Measurements from ENCODE around the gene PIK3C2G. TPM values are rescaled to one million over a fixed set of nuclear protein-coding genes. Genes with fewer than 3 reads are reported as not detected.

The PIK3C2G gene
- total RNA-seq, 1 donor from 2014 or later: not detected

DNA sequence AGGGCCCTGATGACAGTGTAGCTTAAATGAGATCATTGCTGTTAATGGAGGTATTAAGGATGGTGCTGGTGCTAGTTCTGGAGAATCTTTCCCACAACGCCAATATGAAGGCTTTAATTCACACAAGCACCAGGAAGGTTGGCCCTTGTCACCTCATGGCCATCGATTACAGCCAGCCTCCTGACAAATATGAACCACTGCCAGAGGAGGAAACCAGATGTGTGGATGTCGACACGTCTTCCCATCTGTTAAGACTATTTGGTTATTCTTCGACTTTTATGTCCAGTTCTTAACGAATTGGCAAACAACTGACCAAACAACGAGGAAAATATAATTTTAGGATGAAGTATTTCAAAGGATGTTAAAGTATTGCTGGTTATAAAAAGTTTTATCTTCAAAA lies 79.5 kb downstream of the PIK3C2G start:
- intact Hi-C loops (cut with micrococcal nuclease): no loop called here

DNA sequence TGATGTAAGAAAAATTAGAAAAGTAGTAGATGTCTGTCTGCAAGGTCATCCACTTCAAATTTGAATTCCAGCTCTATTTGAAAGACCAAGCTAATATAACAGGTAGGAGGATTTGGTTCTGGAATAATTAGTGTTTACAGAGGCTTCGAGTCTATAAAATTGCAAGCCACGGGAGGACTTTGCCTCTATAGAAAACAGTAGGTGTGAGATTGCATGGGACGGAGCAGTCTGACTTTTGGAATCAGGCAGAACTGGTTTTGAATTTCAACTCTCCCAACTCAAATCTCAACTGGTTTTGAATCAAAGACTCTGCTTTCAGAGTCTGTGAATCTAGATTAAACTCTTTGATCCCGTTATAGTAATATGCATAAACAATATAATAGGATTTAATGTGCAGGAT lies 82.4 kb downstream of the PIK3C2G start:
- intact Hi-C loops (cut with micrococcal nuclease): no loop called here

DNA sequence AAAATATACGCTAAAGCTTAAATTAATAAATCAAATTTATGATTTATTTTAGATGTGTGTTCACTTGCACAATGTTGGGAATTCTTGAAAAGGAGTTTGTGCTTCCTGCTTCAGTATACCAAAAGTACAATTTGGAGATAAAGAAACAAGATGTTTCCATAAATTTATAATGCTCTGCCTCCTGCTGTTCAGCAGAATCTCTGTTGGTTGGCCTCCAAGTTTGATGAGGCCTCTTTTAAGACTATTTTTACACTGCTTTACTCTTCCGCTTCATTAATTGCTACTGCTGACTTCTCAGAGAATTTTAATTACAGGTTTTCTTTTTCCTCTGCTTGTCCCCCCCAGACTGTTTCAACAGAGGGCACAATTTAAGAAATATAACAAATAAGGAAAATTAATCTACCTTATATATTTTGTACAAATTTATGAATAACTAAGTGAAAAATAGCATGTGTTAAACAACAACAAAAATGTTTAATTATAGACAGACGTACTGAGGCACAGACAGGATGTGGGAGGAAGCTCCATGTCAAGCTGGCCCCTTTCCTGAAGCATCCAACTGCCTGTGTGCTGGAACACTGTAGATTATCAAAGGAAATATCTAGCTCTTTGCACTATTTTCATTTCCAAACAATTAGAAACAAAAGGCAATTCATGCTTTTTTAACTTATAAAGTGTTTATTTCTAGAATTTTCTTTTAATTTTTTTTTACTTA lies 83.9 kb downstream of the PIK3C2G start:
- intact Hi-C loops (cut with micrococcal nuclease): no loop called here

DNA sequence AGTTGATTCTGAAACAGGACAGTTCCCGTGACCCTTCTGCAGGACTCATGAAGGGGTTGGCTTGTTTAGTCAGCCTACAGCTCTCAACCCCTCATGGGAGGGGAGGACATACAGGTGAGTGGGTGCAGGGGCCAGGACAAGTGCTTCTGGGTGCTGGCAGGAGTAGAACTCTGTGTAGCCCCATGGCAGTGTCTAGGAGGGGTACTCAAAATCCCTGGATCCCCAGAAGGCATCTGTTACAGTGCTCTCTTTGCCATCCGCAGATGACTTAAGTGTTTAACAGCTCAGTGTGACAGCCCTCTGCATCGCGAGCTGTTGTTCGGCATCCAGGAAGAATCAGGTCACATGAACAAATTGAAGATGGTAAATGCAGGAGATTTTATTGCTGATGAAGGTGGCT lies 91.0 kb downstream of the PIK3C2G start:
- intact Hi-C loops (cut with micrococcal nuclease): no loop called here

DNA sequence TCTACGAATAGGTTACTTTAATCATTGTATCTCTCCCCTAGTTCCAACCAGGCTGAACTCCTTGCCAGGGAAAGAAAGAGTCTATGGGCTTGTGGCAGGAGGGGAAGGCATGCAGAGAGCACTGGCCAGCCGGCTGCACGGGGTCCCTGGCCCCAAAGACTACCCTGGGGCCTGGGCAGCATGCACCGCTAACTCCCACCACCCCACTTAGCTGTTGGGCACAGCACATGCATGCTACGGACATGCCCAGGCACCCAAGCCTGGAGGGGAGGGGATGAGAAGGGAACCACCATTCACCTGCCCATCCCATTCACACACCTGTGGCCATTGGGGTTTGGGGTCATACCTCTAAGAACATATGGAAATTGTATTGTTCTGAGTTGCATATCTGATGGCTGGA lies 94.1 kb downstream of the PIK3C2G start:
- intact Hi-C loops (cut with micrococcal nuclease): no loop called here

DNA sequence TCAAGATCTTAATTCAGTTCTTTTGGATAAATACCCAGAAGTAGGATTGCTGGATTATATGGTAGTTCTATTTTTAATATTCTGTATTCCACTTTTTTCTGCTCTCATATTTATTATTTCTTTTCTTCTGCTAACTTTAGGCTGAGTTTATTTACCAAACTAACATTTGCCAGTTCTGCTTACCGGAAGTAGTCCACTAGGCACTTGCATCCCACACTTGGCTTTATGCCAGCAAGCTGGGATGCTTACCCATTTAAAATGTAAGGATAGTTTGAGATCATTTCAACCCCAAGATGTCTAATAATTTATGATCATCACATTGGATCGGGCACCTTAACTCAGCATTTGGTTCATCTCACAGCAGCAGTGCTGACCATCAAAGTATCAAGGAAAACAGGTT lies 96.8 kb downstream of the PIK3C2G start:
- intact Hi-C loops (cut with micrococcal nuclease): no loop called here

DNA sequence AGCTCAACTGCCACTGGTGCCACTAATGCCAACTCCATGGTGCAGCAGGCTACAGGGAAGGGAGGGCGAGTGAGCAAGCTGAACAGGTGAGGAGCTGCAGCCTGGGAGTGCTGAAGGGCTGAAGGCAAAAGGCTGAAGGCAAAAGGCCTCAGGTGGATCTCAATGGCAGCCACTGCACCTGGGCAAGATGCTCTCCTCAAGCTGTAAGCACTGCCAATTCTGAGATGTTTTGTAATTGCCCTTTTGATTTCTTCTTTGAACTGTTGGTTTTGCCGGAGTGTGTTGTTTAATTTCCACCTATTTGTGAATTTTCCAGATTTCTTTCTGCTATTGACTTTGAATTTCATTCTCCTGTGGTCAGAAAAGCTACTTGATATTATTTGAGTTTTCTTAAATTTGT lies 97.6 kb downstream of the PIK3C2G start:
- intact Hi-C loops (cut with micrococcal nuclease): no loop called here

DNA sequence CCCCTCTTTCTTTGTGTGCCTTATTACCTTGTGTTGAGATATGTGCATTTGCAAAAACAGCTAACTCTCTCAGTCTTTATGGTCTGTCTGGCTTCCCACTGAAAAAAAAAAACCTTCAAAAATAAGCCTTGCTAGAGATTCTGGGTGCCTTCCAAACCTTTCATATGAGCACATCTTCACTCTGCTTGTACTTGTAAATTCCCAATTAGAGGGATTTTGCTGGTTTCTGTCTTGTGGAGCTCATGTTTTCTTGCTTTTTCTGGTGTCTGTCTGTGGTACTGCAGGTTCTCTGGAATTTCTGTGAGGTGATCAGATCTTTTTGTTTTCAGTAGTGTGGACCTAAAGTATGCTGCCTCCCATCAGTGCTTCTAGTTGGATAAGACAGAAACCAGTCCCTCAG lies 100.1 kb downstream of the PIK3C2G start:
- intact Hi-C loops (cut with micrococcal nuclease): no loop called here

DNA sequence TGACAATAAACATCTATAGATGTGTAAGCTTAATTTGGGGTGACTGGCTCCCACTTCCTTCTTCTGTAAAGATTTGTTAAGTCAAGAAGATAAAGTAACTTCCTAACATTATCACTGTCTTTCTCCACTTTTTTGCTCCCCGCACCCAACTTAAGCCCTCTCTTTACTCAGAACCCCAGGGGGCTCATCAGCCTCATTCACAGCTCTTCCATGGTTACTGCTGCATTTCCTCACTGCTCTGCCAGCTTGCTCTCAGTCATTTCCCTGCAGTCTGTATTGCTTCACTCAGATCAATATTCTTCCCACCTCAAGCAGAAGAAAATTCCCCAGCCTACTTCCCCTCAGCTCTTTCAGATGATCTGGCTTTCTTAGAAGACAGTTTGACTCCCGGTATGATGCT lies 102.0 kb downstream of the PIK3C2G start:
- intact Hi-C loops (cut with micrococcal nuclease): no loop called here

DNA sequence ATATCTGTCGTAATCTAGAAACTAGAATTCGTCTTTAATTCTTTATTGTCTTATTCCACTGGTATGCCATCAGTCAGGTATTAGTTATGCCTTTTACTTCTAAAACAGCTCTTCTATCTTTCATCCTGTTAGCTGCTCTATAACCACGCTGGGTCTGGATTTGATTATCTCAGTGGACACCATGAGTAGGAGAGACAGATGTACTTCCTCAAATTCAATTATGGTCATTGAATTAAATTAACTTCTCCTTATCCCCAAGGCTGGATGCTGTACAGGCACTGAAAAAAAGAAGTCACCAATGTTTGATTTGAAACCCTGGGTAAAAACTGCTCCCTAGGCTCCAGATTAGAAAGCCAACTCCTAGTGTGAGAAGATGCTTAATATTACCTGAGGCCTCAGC lies 107.3 kb downstream of the PIK3C2G start:
- intact Hi-C loops (cut with micrococcal nuclease): no loop called here

DNA sequence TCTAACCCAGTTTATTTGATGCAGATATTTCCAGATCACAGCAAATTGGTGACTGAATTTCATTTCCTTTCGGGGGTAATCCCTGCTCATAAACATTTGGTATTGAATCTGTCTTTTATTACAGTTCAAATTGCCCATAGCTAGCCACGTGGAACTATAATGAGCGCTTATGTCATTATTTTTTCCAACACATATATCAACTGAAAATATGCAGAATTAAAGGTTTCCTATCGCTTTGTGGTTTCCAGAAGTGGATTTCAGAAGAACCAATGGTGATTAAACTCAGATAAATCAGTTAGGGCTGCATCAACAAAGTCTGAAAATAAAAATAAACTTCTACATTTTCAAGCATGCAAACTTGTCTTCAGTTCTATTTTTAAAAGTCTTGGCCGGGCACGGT lies 111.9 kb downstream of the PIK3C2G start:
- intact Hi-C loops (cut with micrococcal nuclease): no loop called here

DNA sequence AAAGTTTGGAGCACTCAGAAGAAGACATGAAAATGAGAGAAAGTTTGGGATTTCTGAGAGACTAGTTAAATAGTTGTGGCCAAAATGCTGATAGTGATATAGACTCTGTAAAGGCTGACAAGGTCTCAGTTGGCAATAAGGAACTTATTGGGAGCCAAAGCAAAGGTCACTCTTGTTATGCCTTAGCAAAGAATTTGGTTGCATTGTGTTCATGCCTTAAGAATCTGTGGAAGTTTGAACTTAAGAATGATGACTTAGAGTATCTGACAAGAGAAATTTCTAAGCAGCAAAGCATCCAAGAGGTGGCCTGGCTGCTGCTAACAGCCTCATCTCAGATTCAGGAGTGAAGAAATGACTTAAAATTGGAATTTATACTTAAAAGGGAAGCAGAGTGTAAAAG lies 113.8 kb downstream of the PIK3C2G start:
- intact Hi-C loops (cut with micrococcal nuclease): no loop called here

DNA sequence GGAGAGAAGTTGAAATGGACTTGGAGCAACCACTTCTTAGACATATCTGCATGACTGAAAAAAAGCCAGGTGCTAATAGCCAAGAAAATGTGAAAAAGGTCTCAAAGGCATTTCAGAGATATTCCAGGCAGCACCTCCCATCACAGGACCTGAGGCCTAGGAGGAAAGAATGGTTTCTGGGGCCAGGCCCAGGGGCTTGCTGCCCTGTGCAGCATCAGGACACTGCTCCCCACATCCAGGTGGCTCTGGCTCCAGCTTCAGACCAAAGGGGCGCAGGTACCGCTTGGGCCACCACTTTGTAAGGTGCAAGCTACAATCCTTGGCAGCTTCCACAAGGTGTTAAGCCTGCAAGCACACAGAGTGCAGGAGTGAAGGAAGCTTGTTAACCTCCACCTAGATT lies 114.3 kb downstream of the PIK3C2G start:
- intact Hi-C loops (cut with micrococcal nuclease): no loop called here

DNA sequence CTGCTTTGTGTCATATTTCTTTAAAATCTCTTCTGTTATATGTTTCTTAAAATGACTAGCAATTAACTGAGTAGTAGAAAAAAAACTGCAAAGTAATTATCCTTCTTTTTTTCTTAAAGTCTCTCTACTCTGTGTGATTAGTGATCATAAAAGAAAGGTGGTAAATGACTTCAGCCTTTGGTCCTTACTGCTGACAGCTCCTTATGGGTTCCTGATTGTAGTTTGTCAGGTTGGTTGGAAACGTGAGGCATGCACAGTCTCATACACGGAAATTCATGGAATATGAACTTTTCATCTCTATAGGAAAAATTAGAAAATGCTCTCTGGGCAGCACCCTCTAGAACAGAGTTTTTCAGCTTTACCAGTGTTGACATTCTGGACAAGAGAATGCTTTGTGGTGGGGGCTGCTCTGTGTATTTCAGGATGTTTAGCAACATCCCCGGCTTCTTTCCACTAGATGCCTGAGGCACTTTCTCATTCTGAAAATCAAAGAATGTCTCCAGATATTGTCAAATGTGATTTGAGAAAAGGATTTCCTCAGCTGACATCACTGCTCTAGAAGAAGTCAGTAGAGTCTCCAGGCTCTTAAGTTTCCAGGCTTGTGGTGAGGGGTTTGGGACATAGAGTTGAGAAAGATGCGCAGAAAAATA lies 121.0 kb downstream of the PIK3C2G start:
- intact Hi-C loops (cut with micrococcal nuclease): no loop called here

DNA sequence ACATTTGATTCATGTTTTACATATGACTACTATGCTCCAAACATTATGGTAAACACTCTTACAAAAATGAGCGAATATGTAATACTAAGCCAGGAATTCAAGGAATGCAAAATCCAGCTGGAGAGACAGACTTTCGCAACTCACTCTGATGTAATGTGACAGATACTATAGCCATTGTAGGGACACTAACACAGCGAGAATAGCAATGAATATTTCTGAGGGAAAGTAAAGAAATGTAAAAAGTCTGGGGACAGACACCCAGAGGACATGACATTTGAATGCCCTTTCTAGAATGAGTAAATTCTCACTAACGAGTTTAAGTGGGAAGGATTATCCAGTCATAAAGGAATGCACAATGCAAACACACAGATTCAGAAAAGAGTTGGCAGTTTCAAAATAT lies 121.9 kb downstream of the PIK3C2G start:
- intact Hi-C loops (cut with micrococcal nuclease): no loop called here

DNA sequence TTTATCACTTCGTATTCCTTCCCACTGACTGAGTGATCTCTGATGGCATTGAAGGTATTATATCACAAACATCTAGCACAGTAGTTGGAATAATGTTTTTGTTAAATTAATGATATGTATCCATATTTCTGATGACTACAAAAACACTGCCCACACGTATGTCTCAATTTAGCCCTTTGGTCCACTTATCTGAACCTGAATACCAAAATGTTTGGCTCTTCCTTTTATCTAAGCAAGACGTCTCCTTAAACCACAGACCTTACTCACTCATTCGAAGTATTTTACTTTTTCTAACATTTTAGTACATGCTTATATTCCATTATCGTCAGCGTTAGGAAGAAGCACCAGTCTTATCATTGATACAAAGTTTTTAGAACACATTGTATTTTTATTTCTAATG lies 126.4 kb downstream of the PIK3C2G start:
- intact Hi-C loops (cut with micrococcal nuclease): no loop called here

DNA sequence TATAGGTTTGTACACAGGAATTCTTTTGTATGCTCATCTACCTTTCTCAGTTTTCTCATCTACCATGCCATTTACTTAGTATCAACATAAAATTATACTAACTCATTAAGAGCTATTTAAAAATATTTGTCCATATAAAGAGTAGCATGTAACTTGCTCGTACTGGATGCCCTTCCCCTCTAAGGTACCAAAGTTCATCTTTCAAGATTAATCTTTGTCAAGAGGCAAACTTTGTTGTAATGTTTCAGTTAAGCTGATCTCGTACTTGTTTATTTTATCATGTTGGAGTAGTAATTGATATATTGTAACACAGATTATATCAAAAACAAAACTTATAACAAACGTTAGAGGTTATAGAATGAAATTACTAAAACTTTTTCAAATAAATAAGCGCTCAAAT lies 128.5 kb downstream of the PIK3C2G start:
- intact Hi-C loops (cut with micrococcal nuclease): no loop called here

DNA sequence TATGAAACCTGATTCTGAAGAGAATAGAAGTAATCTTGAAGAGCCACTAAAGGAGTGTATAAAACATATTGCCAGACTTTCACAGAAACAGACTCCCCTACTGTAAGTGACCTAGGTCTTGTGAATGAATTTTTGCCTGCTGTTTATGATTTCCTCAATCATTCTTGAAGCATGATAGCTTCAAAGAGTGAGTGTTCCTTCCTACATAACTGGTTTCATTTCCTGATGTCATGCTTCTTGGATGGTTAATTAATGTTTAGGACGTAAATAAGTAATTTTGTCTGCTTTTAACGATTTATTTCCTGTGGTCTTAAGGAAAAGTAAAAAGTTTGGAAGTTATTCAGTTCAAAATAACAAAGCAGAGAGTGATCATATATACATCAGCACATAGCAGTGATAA lies 129.8 kb downstream of the PIK3C2G start:
- intact Hi-C loops (cut with micrococcal nuclease): no loop called here

DNA sequence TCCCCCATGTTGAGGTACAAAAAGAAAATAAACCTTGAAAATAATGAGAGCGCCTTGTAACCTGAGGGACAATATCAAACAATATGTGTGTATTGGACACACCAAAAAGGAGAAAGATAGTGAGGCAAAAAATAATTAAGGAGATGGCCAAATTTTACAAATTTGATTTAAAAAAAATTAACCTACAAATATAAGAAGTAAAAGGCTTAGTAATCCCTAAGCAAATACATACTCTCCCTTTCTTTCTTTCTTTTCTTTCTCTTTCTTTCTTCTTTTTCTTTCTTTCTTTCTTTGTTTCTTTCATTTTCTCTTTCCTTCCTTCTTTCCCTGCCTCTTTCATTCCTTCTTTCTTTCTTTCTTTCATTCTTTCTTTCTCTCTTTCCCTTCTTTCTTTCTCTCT lies 133.4 kb downstream of the PIK3C2G start:
- intact Hi-C loops (cut with micrococcal nuclease): no loop called here

DNA sequence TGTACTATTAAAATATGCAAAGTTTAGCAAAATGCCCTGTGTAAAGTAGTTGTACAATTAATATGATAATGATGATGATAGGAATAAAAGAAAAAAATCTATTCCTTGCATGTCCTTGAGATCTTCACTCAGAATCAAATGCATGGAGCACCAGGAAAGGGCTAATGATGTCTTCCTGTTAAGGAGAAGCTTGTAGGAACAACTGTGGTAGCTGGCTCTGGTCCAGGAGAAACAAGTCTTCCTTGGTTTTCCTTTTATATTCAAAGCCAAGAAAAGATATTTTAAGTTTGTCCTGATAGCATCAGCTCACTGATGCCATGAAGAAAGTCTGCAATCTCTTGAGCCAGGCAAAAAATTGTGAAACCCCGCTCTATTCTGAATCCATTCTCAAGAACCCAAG lies 138.9 kb downstream of the PIK3C2G start:
- intact Hi-C loops (cut with micrococcal nuclease): no loop called here

DNA sequence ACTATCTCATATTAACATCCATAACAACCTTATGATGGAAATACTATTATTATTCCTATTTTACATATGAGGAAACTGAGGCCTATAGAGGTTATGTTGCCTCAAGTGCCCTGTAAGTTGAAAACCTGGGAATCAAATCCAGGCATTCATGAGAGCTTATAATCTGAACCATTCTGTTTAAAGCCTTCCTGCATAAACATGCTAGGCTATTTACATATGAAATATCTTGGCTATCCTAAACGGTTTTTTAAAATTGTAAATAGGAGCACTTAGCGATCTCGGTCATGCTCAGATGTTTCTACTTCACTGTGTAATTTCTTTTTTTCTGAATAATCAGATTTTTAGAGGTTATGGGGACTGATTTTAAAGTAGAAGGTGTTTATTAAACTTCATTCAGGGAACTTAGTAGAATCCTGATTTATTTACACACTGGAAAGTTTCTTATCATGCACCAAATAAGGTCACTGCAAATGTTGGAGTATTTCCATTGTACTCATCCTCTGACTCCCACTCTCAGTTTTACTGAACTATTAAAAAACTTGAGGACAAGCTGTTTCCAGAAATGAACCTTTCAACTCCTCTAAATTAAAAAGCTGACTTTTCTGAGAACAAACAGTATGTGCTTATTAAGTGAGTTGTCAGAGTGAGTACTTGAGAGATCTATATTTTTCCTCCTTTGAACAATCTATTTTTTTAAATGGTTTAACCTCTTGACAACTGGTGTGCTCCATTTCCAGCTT lies 141.7 kb downstream of the PIK3C2G start:
- intact Hi-C loops (cut with micrococcal nuclease): no loop called here

DNA sequence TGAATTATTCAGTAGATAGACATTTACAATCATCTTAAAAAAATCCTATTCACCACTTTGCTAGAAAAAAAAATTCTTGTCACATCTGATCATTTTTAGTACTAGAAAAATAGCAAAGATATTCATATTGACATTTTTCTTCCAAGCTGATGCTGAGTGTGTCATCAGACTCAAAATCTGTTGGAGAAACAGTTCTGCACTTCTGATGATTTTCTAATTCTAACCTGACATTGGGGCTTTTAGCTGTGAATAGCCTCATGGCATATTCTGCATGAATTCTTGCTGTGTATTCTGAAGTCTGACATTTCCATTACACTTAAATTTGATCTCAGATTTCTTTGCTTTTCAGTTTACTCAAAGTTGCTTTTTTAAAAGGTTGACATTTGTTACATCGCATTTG lies 150.1 kb downstream of the PIK3C2G start:
- intact Hi-C loops (cut with micrococcal nuclease): no loop called here

DNA sequence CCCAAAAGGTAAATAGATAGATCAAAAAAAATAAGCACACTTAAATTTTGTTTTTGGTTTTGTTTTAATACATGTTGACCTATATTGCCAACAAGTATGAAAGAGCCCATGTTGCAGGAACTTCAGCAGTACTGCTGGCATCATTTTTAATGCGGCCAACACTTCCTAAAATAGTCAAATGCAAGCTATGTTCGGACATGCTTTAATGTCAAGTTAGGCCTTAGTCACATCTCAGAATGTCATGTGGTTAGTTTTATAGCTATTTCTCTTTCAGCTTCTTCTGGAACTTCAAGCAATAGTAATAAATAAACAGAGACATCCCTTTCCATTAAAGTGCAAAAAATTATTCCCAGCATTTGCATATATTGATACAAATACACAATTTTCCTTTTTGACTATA lies 153.4 kb downstream of the PIK3C2G start:
- intact Hi-C loops (cut with micrococcal nuclease): no loop called here

All from T-helper 1 cell treated with Interleukin-12 subunit alpha and Interleukin-12 subunit beta and Interleukin-4 antibody, amounts not matched to agents 30 ng/mL and 1 ng/mL, for 36 hours (primary cell).